Fibroblast of gingiva (primary cell): ENCODE data around the gene SERPINB3.
"Not testable (repeated sequence)": the region's sequence is repeated elsewhere in the genome, so short reads cannot be mapped to it uniquely, and the experiment has no call there.

Experiments used
- DNase-seq: peaks from one replicate; pipeline ENCODE4 v3.0.0-alpha.2; 2011; ENCODE audit warnings: low read depth

SERPINB3 gene

GRCh38 chr18:63646936-63647335, 14.8 kb downstream of the SERPINB3 start:
- no peak for DNase-seq

GRCh38 chr18:63644694-63645093, 17.0 kb downstream of the SERPINB3 start:
- DNase-seq: not testable (repeated sequence)

- DNase-seq: not testable (repeated sequence)
Observed at GRCh38 chr18:63644142-63644541, 17.6 kb downstream of the SERPINB3 start, which contains the start of gene SERPINB4. SERPINB4 (minus strand) TSS chr18:63644256; CDS start chr18:63643577, 679 bp downstream.

GRCh38 chr18:63642668-63643356, 18.9 kb downstream of the SERPINB3 start:
- DNase-seq: not testable (repeated sequence)

- DNase-seq: not testable (repeated sequence)
Observed at GRCh38 chr18:63641157-63641680, 20.5 kb downstream of the SERPINB3 start.

- no peak for DNase-seq
Observed at GRCh38 chr18:63637703-63638102, 24.0 kb downstream of the SERPINB3 start.

- no peak for DNase-seq
Observed at GRCh38 chr18:63627819-63628218, 33.9 kb downstream of the SERPINB3 start.

GRCh38 chr18:63626431-63626830, 35.3 kb downstream of the SERPINB3 start:
- DNase-seq: no peak

- no peak for DNase-seq
Observed at GRCh38 chr18:63624863-63625262, 36.8 kb downstream of the SERPINB3 start.

- no peak for DNase-seq
Observed at GRCh38 chr18:63619661-63620060, 42.0 kb downstream of the SERPINB3 start.

- no peak for DNase-seq
Observed at GRCh38 chr18:63617915-63618234, 43.8 kb downstream of the SERPINB3 start.

- DNase-seq: no peak
Observed at GRCh38 chr18:63617049-63617914, 44.4 kb downstream of the SERPINB3 start.

GRCh38 chr18:63613420-63613819, 48.3 kb downstream of the SERPINB3 start:
- no peak for DNase-seq

GRCh38 chr18:63606526-63606925, 55.2 kb downstream of the SERPINB3 start:
- no peak for DNase-seq
